PFSK-1 (cell line): ENCODE measurements around the gene LYPD6.

Experiments used
- POLR2AphosphoS5 ChIP-seq: IDR thresholded peaks from 2 replicates; pipeline ENCODE4 v1.6.1; 2012; ENCODE audit warnings: low read depth, mild to moderate bottlenecking, control low read depth, low read length, moderate library complexity
- REST ChIP-seq, 2 experiments: IDR thresholded peaks; 2 replicates each; pipeline versions ENCODE4 v1.6.1 to v1.8.0; 2011 to 2012; ENCODE audit warnings: low read depth in 2 of 2, low read length in 2 of 2, control low read depth in 1 of 2, inconsistent platforms in 1 of 2, mild to moderate bottlenecking in 1 of 2, moderate library complexity in 1 of 2; ENCODE audit not compliant: insufficient read depth in 1 of 2
- TAF1 ChIP-seq: IDR thresholded peaks from 2 replicates; pipeline ENCODE4 v1.6.1; 2012; ENCODE audit warnings: low read length, control low read depth, borderline replicate concordance; ENCODE audit not compliant: insufficient read depth

- TF ChIP-seq TAF1 (no peak), POLR2AphosphoS5 (no peak), REST (IDR thresholded peaks at IDR 0.05; ENCODE audit: insufficient read depth in 1 of 2, low read depth in 2 of 2, low read length in 2 of 2) (no peak)
Observed at GRCh38 chr2:149463328-149464002, 133.1 kb downstream of the LYPD6 start.
